Iris pigment epithelial cell (primary cell): ENCODE measurements around the gene PARP4.
"Not testable (repeated sequence)": the region's sequence is repeated elsewhere in the genome, so short reads cannot be mapped to it uniquely, and the experiment has no call there.

Source experiments
- DNase-seq: peaks from one replicate; pipeline ENCODE4 v3.0.0-alpha.2; 2011; ENCODE audit warnings: low read depth

PARP4 gene

DNA sequence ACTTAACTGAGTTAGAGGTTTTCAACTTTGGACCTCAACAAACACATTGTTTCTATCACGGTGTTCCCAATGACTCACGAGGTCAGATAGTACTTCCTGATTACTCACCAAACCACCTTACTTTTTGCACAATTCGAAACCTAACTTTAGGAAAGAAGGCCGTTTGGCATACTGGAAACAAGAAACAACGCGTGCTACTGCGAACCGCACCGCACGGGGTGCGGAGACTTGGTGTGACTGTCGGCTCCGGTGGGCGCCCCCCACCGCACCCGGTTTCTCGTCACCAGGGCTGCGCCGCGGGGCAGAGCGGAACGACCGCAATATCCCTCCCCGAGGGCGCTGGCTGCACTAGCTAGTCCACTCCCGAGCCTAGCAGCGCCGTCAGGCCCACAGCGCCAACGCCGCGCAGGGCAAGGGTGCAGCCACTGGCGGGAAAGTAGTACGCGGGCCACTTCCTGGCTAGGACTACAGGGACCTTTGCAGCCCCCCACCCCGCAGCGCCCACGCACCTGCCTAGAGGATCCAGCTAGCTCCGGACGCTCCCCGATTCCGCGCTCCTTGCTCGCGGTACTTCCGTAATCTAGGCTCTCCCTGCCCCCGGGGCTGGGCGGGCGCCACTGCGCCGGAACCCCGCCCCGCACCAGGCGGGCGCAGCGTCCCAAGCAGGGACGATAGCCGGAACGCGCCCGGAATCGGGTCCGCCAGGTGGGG lies at the start of gene PARP4:
Gene PARP4, minus strand, starts transcription at position 582 of the 711 bp plus-strand sequence. CDS start 9,002 bp downstream, outside the sequence.
- DNase-seq: peak; percentile 94

DNA sequence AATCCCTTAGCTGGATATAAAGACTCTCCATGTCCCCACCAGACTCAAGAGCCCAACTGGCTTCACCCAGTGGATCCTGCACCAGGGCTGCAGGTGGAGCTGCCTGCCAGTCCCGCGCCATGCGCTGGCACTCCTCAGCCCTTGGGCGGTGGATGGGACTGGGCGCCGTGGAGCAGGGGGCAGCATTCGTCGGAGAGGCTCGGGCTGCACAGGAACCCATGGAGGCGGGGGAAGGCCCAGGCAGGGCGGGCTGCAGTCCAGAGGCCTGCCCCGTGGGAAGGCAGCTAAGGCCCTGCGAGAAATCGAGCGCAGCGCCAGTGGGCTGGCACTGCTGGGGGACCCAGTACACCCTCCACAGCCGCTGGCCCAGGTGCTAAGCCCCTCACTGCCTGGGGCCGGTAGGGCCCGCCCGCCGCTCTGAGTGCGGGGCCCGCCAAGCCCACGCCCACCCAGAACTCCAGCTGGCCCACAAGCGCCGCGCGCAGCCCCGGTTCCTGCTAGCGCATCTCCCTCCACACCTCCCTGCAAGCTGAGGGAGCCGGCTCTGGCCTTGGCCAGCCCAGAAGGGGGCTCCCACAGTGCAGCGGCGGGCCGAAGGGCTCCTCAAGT lies 48.1 kb upstream of the PARP4 start:
- DNase-seq: not testable (repeated sequence)

DNA sequence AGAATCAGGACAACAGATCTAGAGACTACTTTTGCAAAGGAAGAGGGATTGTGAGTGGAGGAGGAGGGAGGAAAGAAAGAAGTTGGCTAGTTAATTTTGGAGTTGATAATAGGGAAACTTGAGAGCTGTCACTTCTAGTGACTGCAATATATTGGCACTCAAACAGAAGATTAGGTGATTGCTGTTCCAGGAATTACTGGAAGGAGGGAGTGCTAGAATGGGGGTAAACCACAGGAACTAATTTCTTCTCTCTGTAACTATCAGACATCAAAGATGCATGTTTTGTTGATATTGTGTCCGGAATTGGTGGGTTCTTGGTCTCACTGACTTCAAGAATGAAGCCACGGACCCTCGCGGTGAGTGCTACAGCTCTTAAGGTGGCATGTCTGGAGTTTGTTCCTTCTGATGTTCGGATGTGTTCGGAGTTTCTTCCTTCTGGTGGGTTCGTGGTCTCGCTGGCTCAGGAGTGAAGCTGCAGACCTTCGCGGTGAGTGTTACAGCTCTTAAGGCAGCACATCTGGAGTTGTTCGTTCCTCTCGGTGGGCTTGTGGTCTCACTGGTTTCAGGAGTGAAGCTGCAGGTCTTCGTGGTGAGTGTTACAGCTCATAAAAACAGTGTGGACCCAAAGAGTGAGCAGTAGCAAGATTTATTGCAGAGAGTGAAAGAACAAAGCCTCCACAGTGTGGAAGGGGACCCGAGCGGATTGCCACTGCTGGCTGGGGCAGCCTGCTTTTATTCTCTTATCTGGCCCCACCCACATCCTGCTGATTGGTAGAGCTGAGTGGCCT lies 47.0 kb upstream of the PARP4 start:
- DNase-seq: not testable (repeated sequence)

DNA sequence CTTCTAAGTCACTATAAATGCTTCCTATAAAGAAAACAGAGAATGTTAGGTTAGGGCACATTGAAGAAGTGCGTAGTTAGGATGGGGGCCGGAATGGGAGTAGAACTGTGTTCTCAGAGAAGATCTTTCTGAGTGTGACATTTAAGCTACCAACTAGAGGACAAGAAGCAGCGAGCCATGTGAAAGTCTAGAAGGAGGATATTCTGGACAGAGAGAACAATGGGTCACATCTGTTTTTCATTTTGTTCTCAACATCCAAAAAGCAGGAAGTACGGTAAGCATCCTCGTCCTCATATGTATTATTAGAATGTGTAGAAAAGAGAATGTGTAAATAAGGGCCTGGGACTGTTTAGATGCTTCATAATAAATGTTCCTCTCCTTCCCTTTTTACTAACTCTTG lies 44.5 kb upstream of the PARP4 start:
- no peak for DNase-seq

DNA sequence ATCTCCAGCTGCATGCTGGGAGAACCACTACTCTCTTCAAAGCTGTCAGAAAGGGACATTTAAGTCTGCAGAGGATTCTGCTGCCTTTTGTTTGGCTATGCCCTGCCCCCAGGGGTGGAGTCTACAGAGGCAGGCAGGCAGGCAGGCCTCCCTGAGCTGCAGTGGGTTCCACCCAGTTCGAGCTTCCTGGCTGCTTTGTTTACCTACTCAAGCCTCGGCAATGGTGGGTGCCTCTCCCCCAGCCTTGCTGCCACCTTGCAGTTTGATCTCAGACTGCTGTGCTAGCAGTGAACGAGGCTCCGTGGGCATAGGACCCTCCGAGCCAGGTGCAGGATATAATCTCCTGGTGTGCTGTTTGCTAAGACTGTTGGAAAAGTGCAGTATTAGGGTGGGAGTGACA lies 41.3 kb upstream of the PARP4 start:
- DNase-seq: not testable (repeated sequence)

DNA sequence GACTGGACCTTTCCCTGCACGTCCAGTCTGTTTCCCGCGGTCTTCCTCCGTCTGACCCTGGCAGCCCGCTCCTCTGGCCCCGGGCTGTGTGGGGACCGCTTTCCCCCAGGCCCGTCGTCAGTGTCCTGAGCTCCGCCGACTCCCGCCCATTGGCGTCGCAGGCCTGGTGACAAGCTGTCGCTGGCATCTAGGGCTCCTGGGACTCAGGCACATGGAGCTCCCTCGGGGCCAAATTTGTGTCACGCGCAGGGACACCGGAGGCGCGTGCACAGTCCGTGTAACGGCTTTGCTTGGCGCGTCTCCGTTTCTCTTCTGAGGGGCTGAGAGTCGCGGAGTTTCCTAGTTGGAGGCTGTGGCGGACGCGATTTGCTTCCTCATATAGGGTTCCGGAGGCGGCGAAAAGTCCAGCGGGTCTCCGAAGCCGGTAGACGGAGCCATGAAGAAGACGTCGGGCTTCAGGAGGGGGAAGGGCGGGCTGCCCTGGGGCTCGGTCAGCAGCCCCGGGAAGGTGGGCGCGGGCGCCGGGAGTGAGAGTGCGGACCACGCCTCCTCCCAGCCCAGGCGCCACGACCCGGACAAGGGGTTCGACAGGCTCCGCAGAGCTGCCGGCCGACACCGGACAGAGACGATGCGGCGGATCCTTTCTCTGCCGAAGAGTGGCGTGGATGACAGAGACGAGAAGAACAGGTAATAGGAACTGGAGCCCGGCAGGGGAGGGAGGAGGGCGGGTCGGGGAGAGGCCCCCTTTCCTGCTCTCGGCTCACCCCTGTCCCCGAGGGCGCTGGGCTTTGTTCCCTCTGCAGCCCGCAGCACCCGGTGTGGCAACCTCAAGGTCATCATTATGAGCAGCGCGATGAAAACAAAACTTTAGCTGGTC lies 29.1 kb upstream of the PARP4 start:
- not testable (repeated sequence) for DNase-seq

DNA sequence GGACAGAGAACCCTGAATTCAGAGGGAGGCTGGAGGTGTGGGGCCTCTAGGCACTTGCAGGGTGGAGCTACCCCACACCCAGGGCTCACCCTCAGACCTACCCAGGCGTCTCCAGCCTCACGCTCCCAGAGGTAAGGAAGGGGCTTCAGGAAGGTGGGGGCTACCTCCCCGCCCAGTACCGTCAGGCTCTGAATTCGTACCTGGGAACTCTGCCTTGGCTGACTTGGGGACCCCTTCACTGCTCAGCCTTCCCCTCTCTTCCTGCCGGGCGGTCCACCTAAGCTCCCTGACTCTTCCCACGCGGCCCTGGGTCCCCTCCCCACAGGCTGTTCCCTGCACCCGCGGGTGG lies 28.5 kb upstream of the PARP4 start:
- DNase-seq: no peak

DNA sequence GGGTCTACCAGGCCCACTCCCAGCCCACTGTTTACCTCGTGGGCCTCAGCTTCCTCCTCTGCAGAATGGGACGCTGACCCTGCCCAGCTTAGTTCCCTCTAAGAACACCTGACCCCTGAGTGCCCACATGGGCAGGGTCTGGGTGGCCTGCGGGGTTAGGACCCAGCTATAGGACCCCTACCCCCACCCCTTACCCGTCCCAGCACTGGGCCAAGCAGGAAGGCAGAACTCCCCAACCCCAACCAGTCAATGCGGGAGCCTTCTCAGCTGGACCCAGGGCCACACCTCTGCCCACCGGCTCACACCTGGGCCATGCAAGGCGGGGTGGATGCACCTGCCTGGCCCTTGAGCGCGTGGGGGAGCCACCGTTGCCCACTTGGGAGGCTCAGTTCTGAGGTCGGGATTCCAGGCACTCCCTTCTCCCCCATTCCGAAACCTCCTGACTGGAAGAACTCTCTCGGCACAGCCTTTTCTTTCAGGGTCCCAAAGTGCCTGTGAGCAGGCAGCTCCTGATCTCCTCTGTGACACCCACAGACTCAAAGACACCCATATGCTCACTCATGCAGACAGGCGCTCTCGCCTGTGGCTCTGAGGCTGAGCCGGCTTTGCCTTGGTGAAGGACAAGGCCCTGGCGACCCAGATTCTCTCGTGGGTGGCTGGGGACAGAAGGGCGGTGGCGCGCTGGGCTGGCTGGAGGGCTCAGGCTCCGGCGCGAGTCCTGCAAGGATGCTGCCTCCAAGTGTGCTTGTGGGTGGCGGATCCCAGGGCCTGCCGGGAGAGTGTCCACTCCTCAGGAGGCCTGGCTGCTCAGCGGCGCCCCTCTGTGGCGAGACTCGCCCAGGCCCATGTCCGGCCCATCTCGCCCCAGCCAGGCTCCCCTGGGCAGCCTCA lies 27.9 kb upstream of the PARP4 start:
- peak; percentile 6 for DNase-seq

DNA sequence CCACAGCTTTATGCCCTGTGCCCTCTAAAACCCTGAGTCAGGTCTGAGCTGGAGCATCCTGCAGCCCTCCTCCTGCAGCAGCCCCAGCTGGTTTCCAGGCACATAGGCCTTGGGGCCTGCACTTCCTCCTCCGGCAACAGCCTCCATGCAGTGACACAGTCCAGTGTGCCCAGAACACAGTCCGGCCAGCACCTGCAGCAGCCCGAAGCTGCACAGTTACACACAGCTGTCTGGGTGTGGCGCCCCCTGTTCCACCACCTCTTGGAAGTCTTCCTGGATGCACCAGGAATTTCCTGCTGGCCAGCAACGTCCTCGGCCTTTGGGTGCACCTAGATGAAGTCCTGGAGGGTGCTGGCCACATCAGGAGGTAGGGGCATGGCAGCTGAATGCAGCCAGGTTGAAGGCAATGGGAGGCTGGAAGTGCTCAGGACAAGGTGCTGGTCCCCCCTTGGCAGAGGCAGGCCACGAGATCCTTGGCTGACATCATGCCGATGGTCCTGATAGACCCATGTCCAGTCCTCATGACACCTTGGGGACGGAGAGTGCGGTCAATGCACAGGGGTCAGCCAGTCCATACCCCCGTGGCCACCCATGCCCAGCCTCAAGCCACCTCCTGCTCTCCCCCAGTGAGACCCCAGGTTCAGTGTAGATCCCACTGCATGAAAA lies 27.1 kb upstream of the PARP4 start:
- DNase-seq: no peak

DNA sequence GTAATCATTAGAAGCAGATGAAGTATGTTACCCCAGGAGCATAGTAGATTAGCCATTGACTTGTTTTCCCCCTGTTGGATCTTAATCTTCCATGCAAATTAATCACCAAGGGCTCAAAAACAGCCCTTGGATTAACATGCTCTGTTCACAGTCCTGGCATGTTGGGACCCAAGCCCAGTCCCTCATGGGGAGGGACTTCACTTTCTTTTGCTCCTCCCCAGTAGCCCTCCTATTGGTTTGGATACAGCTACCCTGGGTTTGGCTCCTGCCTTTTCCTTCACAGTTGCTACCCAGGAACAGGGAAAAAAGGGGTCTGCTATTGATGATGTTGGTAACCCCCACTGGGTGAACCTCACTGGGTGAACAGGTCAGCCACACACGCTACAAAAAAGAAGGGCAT lies 16.9 kb upstream of the PARP4 start:
- DNase-seq: no peak

DNA sequence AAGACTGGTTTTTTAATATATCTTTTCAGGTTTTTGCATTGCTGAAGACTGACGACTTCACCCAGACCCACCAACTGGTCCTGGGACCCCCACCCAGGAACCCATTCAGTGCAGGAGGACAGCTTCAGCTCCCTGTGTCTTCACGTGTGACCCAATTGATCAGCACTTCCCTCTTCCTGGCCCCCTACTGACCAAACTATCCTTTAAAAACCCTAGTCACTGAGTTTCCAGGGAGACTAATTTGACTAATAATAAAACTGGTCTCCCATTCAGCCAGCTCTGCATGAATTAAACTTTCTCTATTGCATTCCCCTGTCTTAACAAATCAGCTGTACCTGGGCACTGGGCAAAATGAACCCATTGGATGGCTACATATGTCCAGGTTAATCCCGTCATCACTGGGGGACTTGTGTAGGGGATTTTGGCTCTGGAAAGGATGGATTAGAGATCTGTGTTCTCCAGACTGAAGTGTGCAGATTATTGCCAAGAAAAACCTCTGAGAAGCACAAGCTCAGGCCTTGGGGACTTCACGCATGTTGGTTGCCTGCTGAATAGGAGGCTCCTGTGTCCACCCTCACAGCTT lies 16.3 kb upstream of the PARP4 start:
- DNase-seq: no peak

DNA sequence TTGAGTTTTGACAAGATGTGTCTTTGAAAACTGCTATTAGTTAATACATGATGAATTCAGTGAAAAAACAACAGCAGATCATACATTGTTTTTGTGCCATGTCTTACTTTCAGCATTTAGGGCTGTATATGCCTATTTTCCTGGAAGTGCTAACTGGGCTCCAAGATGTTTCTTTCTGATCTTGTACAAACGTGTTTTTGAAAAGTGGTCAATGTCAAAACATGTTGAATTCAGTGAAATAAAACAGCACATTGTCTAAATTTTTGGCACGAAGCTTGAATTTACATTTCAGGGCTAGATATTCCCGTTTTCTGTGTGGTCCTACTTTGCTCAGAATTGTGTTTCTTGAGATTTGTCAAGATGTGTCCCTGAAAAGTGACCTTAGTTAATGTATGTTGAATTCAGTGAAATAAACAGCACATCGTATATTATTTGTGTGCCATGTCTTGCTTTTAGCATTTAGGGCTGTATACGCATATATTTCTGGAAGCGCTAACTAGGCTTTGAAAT lies 14.7 kb upstream of the PARP4 start:
- DNase-seq: no peak

DNA sequence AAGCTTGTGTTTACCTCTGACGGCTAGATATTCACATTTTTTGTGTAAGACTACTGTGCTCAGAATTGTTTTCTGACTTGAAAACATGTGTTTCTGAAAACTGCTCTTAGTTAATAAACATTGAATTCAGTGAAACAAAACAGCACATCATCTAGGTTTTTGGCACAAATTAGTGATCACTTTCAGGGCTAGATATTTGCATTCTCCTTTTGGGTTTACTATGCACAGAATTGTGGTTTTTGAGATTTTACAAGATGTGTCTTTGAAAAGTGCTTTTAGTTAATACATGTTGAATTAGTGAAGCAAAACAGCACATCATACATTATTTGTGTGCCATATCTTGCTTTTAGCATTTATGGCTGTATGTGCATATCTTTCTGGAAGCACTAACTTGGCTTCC lies 8.2 kb upstream of the PARP4 start:
- DNase-seq: no peak

DNA sequence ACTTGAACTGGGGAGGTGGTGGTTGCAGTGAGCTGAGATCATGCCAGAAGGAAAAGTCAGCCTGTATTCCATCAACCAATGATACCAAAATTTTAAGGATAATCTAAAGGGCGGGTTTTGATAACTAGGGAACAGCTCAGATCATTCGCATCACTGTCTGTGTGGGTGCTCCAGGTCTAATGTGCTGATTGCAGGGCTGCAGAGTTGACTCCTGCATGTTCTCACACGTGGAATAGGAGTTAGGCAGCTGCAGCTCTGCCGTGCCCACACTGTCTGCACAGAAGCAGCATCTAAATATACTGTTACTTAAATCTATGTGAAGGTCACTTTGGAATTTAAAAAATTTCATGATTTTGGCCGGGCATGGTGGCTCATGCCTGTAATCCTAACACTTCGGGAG lies 4.3 kb upstream of the PARP4 start:
- no peak for DNase-seq

DNA sequence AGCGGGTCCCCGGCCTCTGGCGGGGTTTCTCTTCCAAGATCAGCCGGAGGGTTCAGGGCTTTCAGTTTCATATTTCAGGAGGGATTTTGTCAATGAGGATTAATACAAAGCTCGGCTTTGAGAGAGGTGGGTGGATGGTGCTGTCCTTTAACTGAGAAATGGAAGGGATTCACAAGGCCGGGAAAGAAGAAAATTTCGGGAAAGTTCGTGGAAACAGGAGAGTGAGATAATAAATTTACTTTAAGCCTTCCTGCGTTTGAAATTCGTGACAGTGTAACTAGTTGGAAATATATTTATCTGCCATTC lies 283 bp upstream of the PARP4 start:
- no peak for DNase-seq

DNA sequence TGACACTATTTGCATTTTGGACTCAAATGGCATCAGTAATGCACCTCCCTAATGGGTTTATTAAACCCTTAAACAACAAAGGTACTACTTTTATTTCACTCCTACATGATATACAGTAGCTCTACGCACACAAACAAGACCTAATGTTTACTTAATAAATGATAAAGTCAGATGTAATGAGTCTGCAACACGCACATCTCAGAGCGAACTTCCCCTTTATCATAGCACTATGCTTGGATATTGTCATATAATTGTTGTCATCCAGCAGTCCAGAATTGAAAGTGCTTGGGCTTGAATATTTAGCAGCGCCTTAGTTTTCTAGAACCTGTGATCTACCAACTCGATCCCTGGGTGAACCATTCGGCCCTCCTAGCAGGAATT lies 772 bp downstream of the PARP4 start:
- no peak for DNase-seq

DNA sequence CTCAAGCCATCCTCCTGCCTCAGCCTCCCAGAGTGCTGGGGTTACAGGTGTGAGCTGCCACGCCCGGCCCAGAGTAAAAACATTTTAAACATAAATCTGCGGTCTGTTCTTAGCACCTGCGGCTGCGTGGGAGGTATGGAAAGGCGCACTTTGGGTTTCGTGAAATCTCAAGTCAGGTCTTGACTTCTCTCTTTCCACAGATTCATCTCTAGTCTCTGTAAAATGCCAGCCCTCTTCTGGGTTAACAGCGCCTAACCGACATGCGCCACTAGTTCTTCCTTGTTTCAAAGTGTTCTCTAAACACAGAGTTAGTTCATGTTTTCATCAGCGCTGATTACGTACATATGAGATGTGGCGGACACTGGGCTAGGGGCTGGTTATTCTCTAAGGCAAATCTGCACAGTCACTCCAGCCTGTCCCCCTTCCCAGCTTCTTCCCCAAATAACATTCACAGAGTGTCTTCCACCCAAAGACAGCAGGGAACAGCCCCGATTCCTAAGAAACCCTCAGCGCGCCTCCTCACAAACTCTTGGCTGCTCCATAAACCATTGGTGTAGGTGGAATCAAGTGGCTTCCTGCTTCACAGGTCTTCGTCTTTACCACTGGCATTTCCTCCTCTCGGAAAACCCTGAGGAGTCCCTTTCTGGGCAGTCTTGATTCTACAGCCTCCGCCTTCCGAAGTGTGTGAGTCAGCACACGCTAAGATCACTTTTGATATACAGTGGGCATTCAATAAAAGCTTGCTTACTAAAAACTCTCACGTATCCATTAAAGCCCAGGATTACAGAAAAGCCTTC lies 1.4 kb downstream of the PARP4 start:
- DNase-seq: peak; percentile 98

DNA sequence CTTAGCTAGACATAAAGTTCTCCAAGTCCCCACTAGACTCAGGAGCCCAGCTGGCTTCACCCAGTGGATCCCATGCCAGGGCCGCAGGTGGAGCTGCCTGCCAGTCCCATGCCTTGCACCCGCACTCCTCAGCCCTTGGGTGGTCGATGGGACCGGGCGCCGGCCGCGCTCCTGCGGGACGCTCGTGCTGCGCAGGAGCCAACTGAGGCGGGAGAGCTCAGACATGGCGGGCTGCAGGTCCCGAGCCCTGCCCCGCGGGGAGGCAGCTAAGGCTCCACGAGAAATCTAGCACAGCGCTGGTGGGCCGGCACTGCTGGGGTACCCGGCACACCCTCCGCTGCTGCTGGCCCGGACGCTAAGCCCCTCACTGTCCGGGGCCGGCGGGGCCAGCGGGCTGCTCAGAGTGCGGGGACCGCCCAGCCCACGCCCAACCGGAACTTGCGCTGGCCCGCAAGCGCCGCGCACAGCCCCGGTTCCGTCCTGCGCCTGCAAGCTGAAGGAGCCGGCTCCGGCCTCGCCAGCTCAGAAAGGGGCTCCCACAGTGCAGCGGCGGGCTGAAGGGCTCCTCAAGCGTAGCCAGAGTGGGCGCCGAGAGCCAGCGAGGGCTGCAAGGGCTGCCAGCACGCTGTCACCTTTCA lies 5.8 kb downstream of the PARP4 start:
- DNase-seq: no peak

DNA sequence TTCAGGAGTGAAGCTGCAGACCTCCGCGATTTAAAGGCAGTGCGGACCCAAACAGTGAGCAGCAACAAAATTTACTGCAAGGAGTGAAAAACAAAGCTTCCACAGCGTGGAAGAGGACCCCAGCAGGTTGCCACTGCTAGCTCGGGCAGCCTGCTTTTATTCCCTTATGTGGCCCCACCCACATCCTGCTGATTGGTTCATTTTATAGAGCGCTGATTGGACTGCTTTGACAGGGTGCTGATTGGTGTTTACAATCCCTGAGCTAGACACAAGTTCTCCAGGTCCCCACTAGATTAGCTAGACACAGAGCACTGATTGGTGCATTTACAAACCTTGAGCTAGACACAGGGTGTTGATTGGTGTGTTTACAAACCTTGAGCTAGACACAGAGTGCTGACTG lies 6.3 kb downstream of the PARP4 start:
- DNase-seq: not testable (repeated sequence)
